NB4 (cell line): ENCODE measurements around the gene TGM3.

ENCODE experiments used
- POLR2A ChIP-seq: IDR thresholded peaks from 2 replicates; pipeline ENCODE4 v1.6.1; 2011; ENCODE audit warnings: mild to moderate bottlenecking; ENCODE audit not compliant: insufficient read length; ENCODE audit errors: extremely low read depth
- TF ChIP-seq, protein P1 (sequence below): IDR thresholded peaks from one replicate; pipeline ENCODE4 v1.5.1; 2012; ENCODE audit warnings: low read depth, low read length

DNA sequence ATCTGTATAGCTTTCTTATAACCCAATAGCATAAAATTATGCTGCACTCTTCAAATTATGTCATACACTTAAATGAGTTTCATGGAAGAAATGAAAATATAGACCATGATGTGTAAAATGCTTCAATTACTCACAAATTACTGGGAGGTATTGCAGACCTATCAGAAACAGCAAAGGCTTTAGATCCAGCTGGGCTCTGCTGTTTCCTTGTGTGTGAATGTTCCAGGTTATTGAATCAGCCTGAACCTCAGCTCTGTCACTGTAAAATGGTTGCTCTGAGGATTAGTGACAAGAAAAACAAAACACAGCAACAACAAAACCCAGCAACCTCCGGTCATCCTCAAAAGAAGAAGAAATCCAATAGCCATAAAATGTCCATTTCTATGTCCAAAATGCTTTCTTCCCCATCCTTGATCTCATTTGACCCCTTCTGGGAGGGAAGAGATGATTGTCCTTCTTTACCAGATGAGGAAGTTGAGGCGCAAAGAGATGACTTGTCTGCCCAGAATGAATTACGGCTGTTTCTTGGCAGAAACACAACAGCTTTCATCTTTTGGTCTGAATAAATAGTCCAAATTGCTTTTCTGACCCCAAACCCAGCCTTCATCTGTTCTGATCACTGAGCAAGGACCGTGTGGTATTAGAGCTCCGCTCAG is 42.7 kb downstream of the TGM3 start:
- TF ChIP-seq, protein P1, sequence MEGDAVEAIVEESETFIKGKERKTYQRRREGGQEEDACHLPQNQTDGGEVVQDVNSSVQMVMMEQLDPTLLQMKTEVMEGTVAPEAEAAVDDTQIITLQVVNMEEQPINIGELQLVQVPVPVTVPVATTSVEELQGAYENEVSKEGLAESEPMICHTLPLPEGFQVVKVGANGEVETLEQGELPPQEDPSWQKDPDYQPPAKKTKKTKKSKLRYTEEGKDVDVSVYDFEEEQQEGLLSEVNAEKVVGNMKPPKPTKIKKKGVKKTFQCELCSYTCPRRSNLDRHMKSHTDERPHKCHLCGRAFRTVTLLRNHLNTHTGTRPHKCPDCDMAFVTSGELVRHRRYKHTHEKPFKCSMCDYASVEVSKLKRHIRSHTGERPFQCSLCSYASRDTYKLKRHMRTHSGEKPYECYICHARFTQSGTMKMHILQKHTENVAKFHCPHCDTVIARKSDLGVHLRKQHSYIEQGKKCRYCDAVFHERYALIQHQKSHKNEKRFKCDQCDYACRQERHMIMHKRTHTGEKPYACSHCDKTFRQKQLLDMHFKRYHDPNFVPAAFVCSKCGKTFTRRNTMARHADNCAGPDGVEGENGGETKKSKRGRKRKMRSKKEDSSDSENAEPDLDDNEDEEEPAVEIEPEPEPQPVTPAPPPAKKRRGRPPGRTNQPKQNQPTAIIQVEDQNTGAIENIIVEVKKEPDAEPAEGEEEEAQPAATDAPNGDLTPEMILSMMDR = no peak
- no peak for TF ChIP-seq POLR2A
